ENCODE results near the gene UTS2B.

The UTS2B gene

GRCh38 chr3:191327526-191327925 lies 2.8 kb downstream of the UTS2B start:
- DNase-seq (ENCODE audit: low read depth in 3 of 3, low spot score in 1 of 3), result no peak

GRCh38 chr3:191324936-191325335 lies 5.4 kb downstream of the UTS2B start:
- no peak for DNase-seq (ENCODE audit: low read depth in 3 of 3, low spot score in 1 of 3)

GRCh38 chr3:191321019-191321767 lies 9.1 kb downstream of the UTS2B start:
- no peak for DNase-seq (ENCODE audit: low read depth in 3 of 3, low spot score in 1 of 3)

- no peak for DNase-seq (ENCODE audit: low read depth in 3 of 3, low spot score in 1 of 3)
Observed at GRCh38 chr3:191320316-191320715, 10.0 kb downstream of the UTS2B start.

- DNase-seq (ENCODE audit: low read depth in 3 of 3, low spot score in 1 of 3), result no peak
Observed at GRCh38 chr3:191316876-191317603, 13.3 kb downstream of the UTS2B start.

GRCh38 chr3:191314109-191314728 lies 16.1 kb downstream of the UTS2B start:
- DNase-seq (ENCODE audit: low read depth in 3 of 3, low spot score in 1 of 3), result no peak

GRCh38 chr3:191313296-191313695 lies 17.0 kb downstream of the UTS2B start:
- DNase-seq (ENCODE audit: low read depth in 3 of 3, low spot score in 1 of 3), result no peak

- DNase-seq (ENCODE audit: low read depth in 3 of 3, low spot score in 1 of 3), result no peak
Observed at GRCh38 chr3:191307341-191307740, 23.0 kb downstream of the UTS2B start.

- no peak for DNase-seq (ENCODE audit: low read depth in 3 of 3, low spot score in 1 of 3)
Observed at GRCh38 chr3:191306428-191306827, 23.9 kb downstream of the UTS2B start.

- DNase-seq (ENCODE audit: low read depth in 3 of 3, low spot score in 1 of 3), result no peak
Observed at GRCh38 chr3:191303596-191303995, 26.7 kb downstream of the UTS2B start.

GRCh38 chr3:191302451-191302850 lies 27.9 kb downstream of the UTS2B start:
- no peak for DNase-seq (ENCODE audit: low read depth in 3 of 3, low spot score in 1 of 3)

- DNase-seq (ENCODE audit: low read depth in 3 of 3, low spot score in 1 of 3), result no peak
Observed at GRCh38 chr3:191301782-191302411, 28.4 kb downstream of the UTS2B start.

GRCh38 chr3:191301017-191301416 lies 29.3 kb downstream of the UTS2B start:
- no peak for DNase-seq (ENCODE audit: low read depth in 3 of 3, low spot score in 1 of 3)

GRCh38 chr3:191300422-191300821 lies 29.9 kb downstream of the UTS2B start:
- DNase-seq (ENCODE audit: low read depth in 3 of 3, low spot score in 1 of 3), result no peak

- no peak for DNase-seq (ENCODE audit: low read depth in 3 of 3, low spot score in 1 of 3)
Observed at GRCh38 chr3:191298846-191299245, 31.5 kb downstream of the UTS2B start.

- DNase-seq (ENCODE audit: low read depth in 3 of 3, low spot score in 1 of 3), result no peak
Observed at GRCh38 chr3:191296041-191296541, 34.2 kb downstream of the UTS2B start.

- no peak for DNase-seq (ENCODE audit: low read depth in 3 of 3, low spot score in 1 of 3)
Observed at GRCh38 chr3:191294291-191294690, 36.0 kb downstream of the UTS2B start.

- DNase-seq (ENCODE audit: low read depth in 3 of 3, low spot score in 1 of 3), result no peak
Observed at GRCh38 chr3:191292243-191293015, 37.9 kb downstream of the UTS2B start.

- no peak for DNase-seq (ENCODE audit: low read depth in 3 of 3, low spot score in 1 of 3)
Observed at GRCh38 chr3:191290311-191291025, 39.9 kb downstream of the UTS2B start.

- DNase-seq (ENCODE audit: low read depth in 3 of 3, low spot score in 1 of 3), result no peak
Observed at GRCh38 chr3:191283400-191283799, 46.9 kb downstream of the UTS2B start.
